ENCODE measurements around the gene NOS3.

- TF ChIP-seq CTCF (IDR thresholded peaks at IDR 0.05) (no peak), POLR2A (IDR thresholded peaks at IDR 0.05) (no peak)
Observed at GRCh38 chr7:150970424-150970823, 20.4 kb upstream of the NOS3 start.

All from prostate gland (tissue), 2 donors.